Endothelial cell of umbilical vein (primary cell): ENCODE measurements around the gene KRT81.
A peak's percentile ranks its signal among the peaks of the same experiment; 100 is the strongest.

Source experiments
- EZH2 ChIP-seq: IDR thresholded peaks from 2 replicates; pipeline ENCODE4 v1.6.1; 2012; ENCODE audit warnings: borderline replicate concordance, low read depth, mild to moderate bottlenecking, moderate library complexity, low read length, inconsistent platforms; ENCODE audit not compliant: severe bottlenecking
- FOS ChIP-seq: IDR thresholded peaks from 2 replicates; pipeline ENCODE4 v1.6.1; 2011; ENCODE audit warnings: mild to moderate bottlenecking, low read length, moderate library complexity, borderline replicate concordance; ENCODE audit not compliant: insufficient read depth
- POLR2A ChIP-seq: IDR thresholded peaks from 2 replicates; pipeline ENCODE4 v1.6.1; 2012; ENCODE audit warnings: low read depth, mild to moderate bottlenecking, control low read depth, low read length
- TF ChIP-seq, protein P1 (sequence below), 2 donors: IDR thresholded peaks; 1 replicate in 1 of 2; 2 replicates in 1 of 2; pipeline ENCODE4 v1.5.1; 2011; ENCODE audit warnings: low read length in 2 of 2, mild to moderate bottlenecking in 2 of 2, moderate library complexity in 2 of 2, control low read depth in 1 of 2, inconsistent platforms in 1 of 2, low read depth in 1 of 2; ENCODE audit not compliant: insufficient read depth in 1 of 2; ENCODE audit errors: extremely low read depth in 1 of 2

DNA sequence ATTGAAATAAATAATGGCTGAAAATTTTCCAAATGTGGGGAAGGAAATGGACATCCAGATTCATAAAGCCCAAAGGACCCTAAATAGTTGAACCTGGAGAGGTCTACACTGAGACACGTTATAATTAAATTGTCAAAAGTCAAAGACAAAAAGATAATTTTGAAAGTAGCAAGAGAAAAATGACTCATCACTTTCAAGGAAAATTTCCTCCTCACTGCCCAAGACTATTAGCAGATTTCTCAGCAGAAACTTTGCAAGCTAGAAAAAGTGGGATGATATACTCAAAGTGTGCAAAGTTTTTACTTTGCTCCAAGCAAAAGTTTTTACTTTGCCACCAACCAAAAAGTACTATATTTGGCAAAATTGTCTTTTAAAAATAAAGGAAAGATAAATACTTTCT is 45.7 kb upstream of the KRT81 start:
- TF ChIP-seq, protein P1, sequence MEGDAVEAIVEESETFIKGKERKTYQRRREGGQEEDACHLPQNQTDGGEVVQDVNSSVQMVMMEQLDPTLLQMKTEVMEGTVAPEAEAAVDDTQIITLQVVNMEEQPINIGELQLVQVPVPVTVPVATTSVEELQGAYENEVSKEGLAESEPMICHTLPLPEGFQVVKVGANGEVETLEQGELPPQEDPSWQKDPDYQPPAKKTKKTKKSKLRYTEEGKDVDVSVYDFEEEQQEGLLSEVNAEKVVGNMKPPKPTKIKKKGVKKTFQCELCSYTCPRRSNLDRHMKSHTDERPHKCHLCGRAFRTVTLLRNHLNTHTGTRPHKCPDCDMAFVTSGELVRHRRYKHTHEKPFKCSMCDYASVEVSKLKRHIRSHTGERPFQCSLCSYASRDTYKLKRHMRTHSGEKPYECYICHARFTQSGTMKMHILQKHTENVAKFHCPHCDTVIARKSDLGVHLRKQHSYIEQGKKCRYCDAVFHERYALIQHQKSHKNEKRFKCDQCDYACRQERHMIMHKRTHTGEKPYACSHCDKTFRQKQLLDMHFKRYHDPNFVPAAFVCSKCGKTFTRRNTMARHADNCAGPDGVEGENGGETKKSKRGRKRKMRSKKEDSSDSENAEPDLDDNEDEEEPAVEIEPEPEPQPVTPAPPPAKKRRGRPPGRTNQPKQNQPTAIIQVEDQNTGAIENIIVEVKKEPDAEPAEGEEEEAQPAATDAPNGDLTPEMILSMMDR (IDR thresholded peaks at IDR 0.05; ENCODE audit: extremely low read depth in 1 of 2, insufficient read depth in 1 of 2, low read depth in 1 of 2, low read length in 2 of 2), result no peak
- TF ChIP-seq EZH2 (no peak), POLR2A (no peak), FOS (peak; percentile 25)
